ENCODE results near the gene E4F1. TPM values are rescaled to one million over a fixed set of nuclear protein-coding genes. Genes with fewer than 3 reads are reported as not detected.
"Not testable (repeated sequence)": the region's sequence is repeated elsewhere in the genome, so short reads cannot be mapped to it uniquely, and the experiment has no call there.

The E4F1 gene
- total RNA-seq, 2 experiments from 2014 or later = 26.3 to 29.4 TPM

DNA sequence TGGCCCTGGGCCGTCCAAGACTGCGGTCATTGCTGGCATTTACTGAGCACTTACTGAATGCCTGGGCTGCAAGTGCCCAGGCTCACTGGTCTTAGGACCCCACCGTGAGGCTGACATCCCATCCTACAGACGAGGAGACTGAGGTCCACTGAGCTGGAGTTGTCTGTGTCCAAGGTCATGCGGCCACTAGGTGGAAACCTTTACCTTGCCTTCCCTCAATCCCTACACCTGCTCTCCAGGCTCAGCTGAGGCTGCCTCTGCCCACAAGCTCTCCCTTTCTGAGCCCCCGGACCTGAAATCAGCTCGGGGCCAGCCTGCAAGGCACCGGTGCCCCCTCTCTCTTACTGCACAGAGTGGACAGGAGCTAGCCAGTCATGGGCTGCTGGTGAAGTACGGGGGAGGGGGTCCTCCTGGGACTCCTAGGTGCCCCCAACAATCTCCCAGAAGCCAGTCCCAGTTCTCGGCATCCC lies 28.5 kb upstream of the E4F1 start:
- DNase-seq = peak; percentile 55
- Mint-ChIP-seq H3K4me3 (no peak overlapping the region), H3K4me1 (peaks cover 3% of the 10 kb centered on the region), H3K27ac (no peak overlapping the region), H3K27me3 (peaks cover 43% of the 10 kb centered on the region), H3K36me3 (ENCODE audit: low read depth) (no peaks in the 10 kb centered on the region), H3K9me3 (no peaks in the 10 kb centered on the region)
- ChIA-PET POLR2A (interaction anchor here (1.4 to 3.1 kb wide), 4 partner anchors 10 to 57 kb away, joined by 4 to 18 read pairs (median 6); partner anchors contain the start of genes ECI1, MLST8, PGP and TRAF7), CTCF (interaction anchor here (0.5 to 2.0 kb wide), 9 partner anchors 9 to 306 kb away, joined by 3 to 15 read pairs (median 4); partner anchors contain the start of genes ECI1 and TRAF7)

DNA sequence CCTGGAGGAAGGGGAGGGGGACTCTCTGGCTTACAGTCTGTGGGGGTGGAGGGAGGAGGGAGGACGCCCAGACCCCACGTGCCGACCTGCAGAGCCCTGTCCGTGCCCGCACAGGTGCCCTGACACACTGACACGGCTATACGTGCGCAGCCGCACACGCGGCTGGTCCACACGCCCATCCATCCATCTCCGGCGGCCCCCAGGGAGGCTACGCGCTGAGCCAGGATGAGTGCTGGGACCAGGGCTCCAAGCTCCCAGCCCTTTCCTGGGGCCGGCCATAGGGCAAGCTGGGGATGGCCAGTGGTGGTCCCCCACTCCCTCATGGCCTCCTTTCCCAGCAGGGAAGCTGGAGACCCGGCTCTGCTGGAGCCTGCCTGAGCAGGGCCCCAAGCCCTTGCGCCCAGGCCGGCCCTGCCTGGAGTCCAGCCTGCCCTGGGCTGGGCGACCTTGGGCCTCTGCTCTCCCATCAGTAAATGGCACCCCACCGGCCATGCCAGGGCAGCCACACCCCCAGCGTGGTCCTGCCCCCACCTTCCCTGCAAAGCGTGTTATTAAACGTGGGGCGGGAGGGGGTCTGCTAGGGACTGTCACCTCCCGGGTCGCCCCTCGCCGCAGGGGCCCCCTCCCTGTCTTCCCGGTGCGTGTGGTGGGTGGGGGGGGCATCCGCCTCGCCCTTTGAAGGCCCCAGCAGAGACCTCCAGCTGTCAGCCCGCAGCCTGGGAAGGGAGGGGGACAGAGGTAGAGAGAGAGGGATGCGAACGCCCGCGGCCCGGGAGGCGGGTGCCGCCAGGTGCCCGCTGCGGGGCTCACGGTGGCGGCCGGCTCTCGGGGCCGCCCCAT lies 27.8 kb upstream of the E4F1 start:
- H3K27me3 Mint-ChIP-seq = peaks cover 47% of the 10 kb centered on the region
- H3K36me3 Mint-ChIP-seq (ENCODE audit: low read depth) = no peaks in the 10 kb centered on the region
- no peak for DNase-seq
- no peak overlapping the region for H3K4me3 Mint-ChIP-seq
- ChIA-PET POLR2A (interaction anchor here (1.4 to 3.1 kb wide), 5 partner anchors 9 to 56 kb away, joined by 3 to 18 read pairs (median 6); partner anchors contain the start of genes ECI1, MLST8, PGP and TRAF7), CTCF (interaction anchor here (0.8 to 2.0 kb wide), 8 partner anchors 8 to 306 kb away, joined by 3 to 15 read pairs (median 4); partner anchors contain the start of genes ECI1 and TRAF7)
- no peaks in the 10 kb centered on the region for H3K9me3 Mint-ChIP-seq
- H3K27ac Mint-ChIP-seq = no peak overlapping the region
- H3K4me1 Mint-ChIP-seq = peaks cover 3% of the 10 kb centered on the region

DNA sequence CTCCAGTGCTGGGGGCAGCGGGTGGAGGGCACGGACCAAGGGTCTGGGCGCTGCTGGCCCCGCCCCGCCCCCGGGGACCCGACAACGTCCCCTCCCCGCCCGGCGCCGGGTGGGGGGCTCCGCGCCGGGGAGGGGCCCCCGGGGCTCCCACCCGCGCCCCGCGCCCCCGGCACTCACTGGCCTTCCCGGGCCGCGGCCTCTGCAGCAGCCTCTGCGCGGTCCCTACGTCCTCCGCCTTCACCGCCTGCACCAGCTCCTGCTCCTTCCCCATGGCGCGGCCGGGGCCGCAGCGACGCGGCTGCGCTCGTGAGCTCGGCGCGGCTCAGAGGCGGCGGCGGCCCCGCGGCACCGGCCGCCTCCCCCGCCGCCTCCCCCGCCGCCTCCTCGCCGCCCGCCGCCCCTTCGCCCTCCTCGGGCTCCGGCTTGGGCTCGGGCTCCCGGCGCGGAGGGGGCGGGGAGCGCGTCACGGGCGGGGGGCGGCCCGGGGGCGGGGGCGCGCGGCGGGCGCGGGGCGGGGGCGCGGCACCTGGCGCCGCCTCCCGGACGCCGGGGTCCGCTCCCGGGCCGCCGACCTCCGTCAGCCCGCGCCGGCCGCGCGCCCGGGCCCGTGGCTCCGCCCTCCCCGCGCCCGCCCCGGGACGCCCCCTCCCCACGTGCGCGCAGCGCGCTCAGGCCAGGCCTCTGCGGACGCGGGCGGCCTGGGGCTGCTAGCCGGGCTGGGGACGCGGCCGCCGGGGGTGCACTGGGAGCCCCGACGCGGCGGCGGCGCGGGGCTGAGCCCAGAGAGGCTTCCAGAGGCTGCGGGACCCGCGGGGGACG lies 27.0 kb upstream of the E4F1 start, which contains the start of gene CASKIN1:
Gene CASKIN1 (minus strand): TSS at position 444 of the 819 bp plus-strand sequence. CDS start 173 bp downstream, at position 271.
- ChIA-PET CTCF (no interaction called here), POLR2A (interaction anchor here (1.5 to 1.9 kb wide), 2 partner anchors 25 to 41 kb away, joined by 3 to 6 read pairs; partner anchors contain the start of gene TRAF7)
- Mint-ChIP-seq H3K27ac (no peak within 1 kb of the TSS), H3K4me1 (peaks cover 3% of the 10 kb centered on the region), H3K9me3 (no peaks in the 10 kb centered on the region), H3K27me3 (peaks cover 48% of the 10 kb centered on the region), H3K4me3 (no peak within 1 kb of the TSS), H3K36me3 (ENCODE audit: low read depth) (no peaks in the 10 kb centered on the region)
- DNase-seq = no peak

DNA sequence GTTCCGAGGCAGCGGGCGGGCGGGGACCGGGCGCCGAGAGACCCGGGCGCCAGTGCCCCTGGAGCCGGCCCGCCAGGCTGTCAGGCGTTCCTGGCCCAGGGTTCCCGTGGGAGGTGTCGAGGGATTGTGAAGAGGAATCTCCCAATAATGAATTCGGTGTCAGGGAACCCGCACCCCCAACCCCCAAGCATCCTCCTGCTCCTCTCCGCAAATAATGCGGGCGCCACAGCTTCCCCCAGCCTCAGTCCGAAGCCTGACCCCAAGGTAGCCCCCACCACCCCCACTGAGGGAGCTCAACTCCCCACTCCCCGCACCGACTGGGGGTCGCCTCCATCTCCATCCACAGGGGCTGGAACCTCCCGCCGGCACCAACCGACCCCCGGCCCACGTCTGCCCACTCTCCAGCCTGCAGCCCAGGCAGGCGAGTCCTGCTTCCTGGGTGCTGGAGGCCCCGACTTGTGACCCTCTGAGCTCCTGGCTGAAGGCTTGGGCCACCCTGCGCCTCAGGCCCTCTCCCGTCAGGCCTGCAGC lies 26.3 kb upstream of the E4F1 start:
- Mint-ChIP-seq H3K36me3 (ENCODE audit: low read depth) (no peaks in the 10 kb centered on the region), H3K27me3 (peaks cover 51% of the 10 kb centered on the region), H3K4me3 (no peak overlapping the region), H3K27ac (no peak overlapping the region), H3K9me3 (no peaks in the 10 kb centered on the region), H3K4me1 (peaks cover 3% of the 10 kb centered on the region)
- CTCF ChIA-PET = no interaction called here
- DNase-seq = no peak
- POLR2A ChIA-PET = no interaction called here

DNA sequence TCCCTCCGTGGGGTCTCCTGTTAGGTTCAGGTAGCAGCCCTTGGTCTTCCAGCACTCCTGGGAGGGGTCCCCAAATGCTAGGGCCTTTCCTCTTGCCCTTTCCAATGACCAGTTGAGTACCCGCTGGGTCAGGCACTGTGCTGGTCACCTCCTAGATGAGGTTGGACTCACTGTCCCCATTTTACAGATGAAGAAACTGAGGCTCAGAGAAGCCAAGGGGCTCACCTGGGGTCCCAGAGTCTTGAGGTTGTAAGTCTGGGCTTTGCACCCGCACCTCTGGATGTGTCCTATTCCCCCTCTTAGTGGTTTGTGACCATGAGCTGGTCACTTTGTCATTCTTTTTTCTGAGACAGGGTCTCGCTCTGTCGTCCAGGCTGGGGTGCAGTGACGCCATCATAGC lies 25.6 kb upstream of the E4F1 start:
- peaks cover 50% of the 10 kb centered on the region for H3K27me3 Mint-ChIP-seq
- H3K36me3 Mint-ChIP-seq (ENCODE audit: low read depth) = no peaks in the 10 kb centered on the region
- POLR2A ChIA-PET = no interaction called here
- CTCF ChIA-PET = no interaction called here
- no peaks in the 10 kb centered on the region for H3K9me3 Mint-ChIP-seq
- no peak overlapping the region for H3K27ac Mint-ChIP-seq
- H3K4me1 Mint-ChIP-seq = peaks cover 3% of the 10 kb centered on the region
- DNase-seq = no peak
- no peak overlapping the region for H3K4me3 Mint-ChIP-seq

DNA sequence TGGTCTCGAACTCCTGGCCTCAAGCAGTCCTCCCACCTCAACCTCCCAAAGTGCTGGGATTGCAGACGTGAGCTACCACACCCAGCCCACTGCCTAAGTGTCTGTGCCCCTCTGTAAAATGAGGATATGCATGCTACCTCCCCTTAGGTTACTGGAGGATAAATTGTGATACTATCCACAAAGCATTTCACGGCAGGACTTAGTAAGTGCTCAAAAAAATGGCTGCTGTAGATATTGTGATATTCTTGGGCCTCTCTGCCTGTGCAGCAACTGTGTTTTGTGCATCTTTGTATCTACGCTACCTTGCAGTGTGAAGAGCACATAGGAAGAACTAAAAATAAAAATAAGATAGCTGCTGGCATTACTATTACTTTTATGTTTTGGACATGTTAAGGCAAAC lies 25.1 kb upstream of the E4F1 start:
- CTCF ChIA-PET = no interaction called here
- DNase-seq = no peak
- POLR2A ChIA-PET = no interaction called here
- H3K27ac Mint-ChIP-seq = no peak overlapping the region
- peaks cover 50% of the 10 kb centered on the region for H3K27me3 Mint-ChIP-seq
- H3K4me3 Mint-ChIP-seq = no peak overlapping the region
- no peaks in the 10 kb centered on the region for H3K36me3 Mint-ChIP-seq (ENCODE audit: low read depth)
- H3K9me3 Mint-ChIP-seq = no peaks in the 10 kb centered on the region
- H3K4me1 Mint-ChIP-seq = peaks cover 3% of the 10 kb centered on the region

DNA sequence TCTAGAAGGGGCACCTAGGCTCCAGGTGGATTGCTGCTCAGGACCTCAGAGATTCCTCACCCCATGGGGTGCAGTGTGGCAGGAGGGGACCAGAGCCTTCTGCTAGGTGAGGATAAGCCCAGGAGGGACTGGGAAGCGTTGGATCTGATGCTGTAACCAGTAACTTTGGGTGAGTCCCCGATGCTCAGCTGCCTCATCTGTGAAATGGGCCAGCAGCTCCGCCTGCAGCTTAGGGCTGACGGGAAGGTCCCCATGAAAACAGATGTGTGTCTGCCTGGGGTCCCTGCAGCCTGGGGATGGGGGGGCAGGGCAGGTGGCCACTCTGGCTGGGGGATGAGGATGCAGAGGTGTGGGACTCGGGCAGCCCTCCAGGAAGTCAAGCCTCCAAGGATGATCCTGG lies 24.3 kb upstream of the E4F1 start:
- Mint-ChIP-seq H3K36me3 (ENCODE audit: low read depth) (no peaks in the 10 kb centered on the region), H3K4me1 (peaks cover 6% of the 10 kb centered on the region), H3K9me3 (no peaks in the 10 kb centered on the region), H3K27ac (no peak overlapping the region), H3K4me3 (no peak overlapping the region), H3K27me3 (peaks cover 48% of the 10 kb centered on the region)
- CTCF ChIA-PET = interaction anchor here (0.7 kb wide), 1 partner anchor 17 kb away, joined by 3 read pairs; no protein-coding TSS in a partner anchor
- POLR2A ChIA-PET = interaction anchor here (1.1 kb wide), 1 partner anchor 314 kb away, joined by 3 read pairs; the partner anchor contains the start of gene ATP6V0C
- DNase-seq = no peak

DNA sequence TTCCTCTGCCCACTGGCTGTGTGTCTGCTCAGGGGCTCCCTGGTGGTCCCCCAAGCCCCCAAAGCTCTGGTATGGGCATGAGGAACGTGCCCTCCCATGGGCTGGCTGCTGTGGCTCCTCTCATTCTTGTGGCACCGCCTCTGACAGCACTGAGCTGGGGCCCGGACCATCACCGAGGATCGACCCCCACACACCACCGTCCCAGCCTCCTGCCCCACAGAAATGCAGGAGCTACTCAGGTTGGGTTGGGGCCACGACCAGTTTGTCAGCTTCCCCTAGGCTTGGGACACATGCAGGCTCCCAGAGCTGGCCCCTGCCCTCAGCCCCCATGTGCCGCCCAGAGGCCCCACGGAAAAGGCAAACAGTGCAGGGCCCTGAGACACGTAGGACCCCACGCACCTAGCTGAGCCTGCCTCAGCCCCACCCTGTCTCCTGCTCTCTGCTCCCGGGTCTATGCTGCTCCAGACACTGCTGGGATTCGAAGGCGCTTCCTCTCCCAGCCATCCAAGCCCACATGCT lies 23.7 kb upstream of the E4F1 start:
- Mint-ChIP-seq H3K4me1 (peaks cover 10% of the 10 kb centered on the region), H3K4me3 (no peak overlapping the region), H3K36me3 (ENCODE audit: low read depth) (no peaks in the 10 kb centered on the region), H3K27me3 (peaks cover 43% of the 10 kb centered on the region), H3K27ac (no peak overlapping the region), H3K9me3 (no peaks in the 10 kb centered on the region)
- POLR2A ChIA-PET = interaction anchor here (0.7 to 1.1 kb wide), 2 partner anchors 10 to 314 kb away, joined by 3 read pairs; partner anchors contain the start of gene ATP6V0C
- CTCF ChIA-PET = no interaction called here
- DNase-seq = no peak

DNA sequence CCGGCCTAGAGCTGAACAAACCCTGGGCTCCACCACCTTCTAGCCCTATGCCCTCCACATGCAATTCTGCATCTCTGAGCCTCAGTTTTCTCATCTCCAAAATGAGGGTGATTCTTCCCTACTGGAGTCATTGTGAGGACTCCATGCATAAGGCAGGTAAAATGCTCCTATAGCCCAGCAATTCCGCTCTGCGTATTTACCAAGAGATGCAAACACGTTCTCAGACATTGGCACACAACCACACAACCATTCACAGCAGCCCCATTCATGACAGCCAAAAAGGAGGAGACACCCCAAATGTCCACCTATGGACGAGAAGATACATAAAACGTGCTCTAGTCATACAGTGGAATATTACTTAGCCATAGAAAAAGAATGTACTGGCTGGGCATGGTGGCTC lies 23.1 kb upstream of the E4F1 start:
- Mint-ChIP-seq H3K4me1 (peaks cover 9% of the 10 kb centered on the region), H3K36me3 (ENCODE audit: low read depth) (no peaks in the 10 kb centered on the region), H3K27ac (no peak overlapping the region), H3K27me3 (peaks cover 37% of the 10 kb centered on the region), H3K4me3 (no peak overlapping the region), H3K9me3 (no peaks in the 10 kb centered on the region)
- POLR2A ChIA-PET = interaction anchor here (0.7 to 1.1 kb wide), 2 partner anchors 10 to 313 kb away, joined by 3 read pairs; partner anchors contain the start of gene ATP6V0C
- DNase-seq = no peak
- CTCF ChIA-PET = no interaction called here

DNA sequence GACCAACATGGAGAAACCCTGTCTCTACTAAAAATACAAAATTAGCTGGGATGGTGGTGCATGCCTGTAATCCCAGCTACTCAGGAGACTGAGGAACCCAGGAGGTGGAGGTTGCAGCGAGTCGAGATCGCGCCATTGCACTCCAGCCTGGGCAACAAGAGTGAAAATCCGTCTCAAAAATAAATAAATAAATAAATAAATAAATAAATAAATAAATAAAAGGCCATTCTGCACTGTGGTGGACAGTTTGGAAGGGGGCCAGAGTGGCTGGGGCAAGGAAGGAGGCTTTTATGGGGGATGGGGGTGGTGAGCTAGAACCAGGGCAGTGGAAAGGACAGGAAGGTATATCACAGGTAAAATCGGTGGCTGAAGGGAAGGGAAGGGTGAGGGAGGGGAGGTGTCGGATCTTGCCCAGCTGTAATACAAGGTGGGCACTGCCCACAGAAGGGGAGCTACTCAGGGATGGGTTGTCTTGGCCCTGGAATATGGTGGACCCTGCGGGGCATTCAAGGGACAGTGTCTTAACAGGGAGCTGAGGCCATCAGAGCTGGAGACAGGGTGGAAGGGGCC lies 20.2 kb upstream of the E4F1 start:
- ChIA-PET CTCF (interaction anchor here (0.7 kb wide), 1 partner anchor 48 kb away, joined by 3 read pairs; the partner anchor contains the start of gene TRAF7), POLR2A (interaction anchor here (3.6 to 4.7 kb wide), 3 partner anchors 9 to 48 kb away, joined by 18 to 43 read pairs (median 38); partner anchors contain the start of genes PGP and TRAF7)
- Mint-ChIP-seq H3K27me3 (peaks cover 21% of the 10 kb centered on the region), H3K36me3 (ENCODE audit: low read depth) (peaks cover 16% of the 10 kb centered on the region), H3K4me1 (peaks cover 30% of the 10 kb centered on the region), H3K4me3 (peak overlapping the region; percentile 56)
- not testable (repeated sequence) for H3K27ac Mint-ChIP-seq, DNase-seq, H3K9me3 Mint-ChIP-seq

DNA sequence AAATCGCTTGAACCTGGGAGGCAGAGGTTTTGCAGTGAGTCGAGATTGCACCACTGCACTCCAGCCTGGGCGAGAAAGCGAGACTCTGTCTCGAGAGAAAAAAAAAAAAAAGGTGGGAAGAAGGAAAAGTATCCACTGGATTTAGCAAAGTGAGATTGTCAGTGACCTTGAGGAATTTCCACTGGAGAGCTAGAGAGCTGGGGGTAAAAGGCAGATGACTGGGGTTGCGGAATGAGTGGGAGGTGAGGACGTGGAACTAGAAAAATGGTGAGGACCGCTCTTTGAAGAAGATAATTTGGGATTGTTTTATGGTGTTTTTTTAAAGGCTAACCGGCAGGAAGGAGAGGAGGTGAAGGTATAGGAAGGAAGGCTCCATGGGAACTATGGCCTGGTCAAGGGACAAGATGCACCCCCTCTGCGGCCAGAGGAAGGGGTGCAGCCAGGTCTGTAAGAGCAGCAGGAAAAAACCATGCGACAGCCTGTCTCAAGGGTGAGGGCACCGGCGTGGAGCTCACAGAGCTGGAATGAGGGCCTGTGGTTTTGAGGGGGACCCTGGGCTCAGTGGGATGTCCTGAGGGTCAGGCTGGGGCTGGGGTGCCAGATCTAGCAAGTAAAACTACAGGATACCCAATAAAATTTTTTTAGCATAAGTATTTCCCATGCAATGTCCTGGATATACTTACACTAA lies 18.8 kb upstream of the E4F1 start:
- Mint-ChIP-seq H3K27ac (peak overlapping the region; percentile 28), H3K9me3 (no peaks in the 10 kb centered on the region), H3K27me3 (peaks cover 11% of the 10 kb centered on the region), H3K4me3 (peak overlapping the region; percentile 73), H3K4me1 (peaks cover 30% of the 10 kb centered on the region), H3K36me3 (ENCODE audit: low read depth) (peaks cover 19% of the 10 kb centered on the region)
- CTCF ChIA-PET = interaction anchor here (0.8 to 1.0 kb wide), 2 partner anchors 10 to 297 kb away, joined by 3 to 4 read pairs; no protein-coding TSS in a partner anchor
- no peak for DNase-seq
- POLR2A ChIA-PET = interaction anchor here (1.2 to 4.7 kb wide), 7 partner anchors 10 to 239 kb away, joined by 3 to 43 read pairs (median 6); partner anchors contain the start of genes PGP, RPS2 and TRAF7

All from activated CD4-positive, alpha-beta memory T cell treated with anti-CD3 and anti-CD28 coated beads, Interleukin-2, amount 10 ng/mL, durations not matched to agents 7 days and 5 days (primary cell).